SHP77 treated with DMSO at 0.1 percent for 48 hours (cell line): ENCODE data around the gene JAKMIP3.

ENCODE experiments used
- DNase-seq: peaks from one replicate; lab custom pipeline; 2025; lab: John Stamatoyannopoulos, UW

JAKMIP3 gene

DNA sequence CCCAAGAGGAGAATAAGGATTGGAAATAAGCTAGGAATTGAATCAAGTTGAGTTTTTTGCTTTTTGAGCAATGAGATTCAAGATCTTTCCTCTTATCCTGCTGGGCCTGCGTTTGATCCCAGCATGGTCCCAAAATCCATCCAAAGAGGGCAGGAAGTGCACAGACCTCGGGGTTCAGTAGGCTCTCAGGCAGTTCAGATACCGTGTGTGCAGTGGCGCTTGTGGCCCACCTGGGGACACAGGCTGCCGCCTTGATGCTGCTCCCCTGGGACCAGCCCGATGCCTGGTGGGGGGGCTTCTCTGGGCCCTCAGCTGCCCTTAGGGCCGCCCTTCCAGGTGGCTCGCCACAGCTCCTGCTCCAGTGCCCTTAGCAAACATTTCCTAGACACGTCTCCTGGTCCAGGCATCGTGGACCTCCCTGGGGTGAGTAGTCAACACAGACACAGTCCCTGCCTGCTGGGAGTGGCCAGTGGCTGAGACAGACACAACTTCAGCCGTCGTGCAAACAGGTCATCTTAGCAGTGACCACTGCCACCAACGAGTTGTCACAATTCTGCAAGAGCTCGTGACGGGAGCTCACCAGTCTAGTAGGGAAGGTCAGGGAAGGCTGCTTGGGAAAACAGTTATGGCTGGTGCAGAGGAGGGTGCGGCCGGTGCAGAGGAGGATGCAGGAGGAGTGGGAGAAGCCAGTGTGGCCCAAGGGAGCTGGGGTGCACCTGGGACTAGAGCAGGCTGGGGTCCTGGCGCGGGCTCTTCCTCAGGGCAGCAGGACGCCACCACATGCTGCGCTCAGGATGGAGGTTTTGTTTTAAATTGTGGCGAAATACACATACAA lies 21.7 kb upstream of the JAKMIP3 start:
- no peak for DNase-seq

DNA sequence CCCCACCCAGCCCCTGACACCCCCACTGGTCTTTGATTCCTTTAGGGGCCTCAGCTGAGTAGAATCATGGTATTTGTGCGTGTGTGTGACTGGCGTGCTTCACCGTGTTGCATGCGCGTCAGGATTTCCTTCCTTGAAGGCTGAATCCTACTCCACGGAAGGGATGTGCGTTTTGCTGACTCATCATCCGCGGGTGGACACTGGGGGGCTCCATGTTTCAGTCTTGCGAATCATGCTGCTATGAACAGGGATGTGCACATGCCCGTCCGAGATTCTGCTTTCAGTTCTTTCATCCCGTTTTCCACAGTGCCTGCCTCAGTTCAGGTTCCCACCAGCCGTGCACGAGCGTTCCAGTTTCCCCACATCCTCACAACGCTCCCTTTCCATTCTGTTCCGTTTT lies 20.9 kb upstream of the JAKMIP3 start:
- no peak for DNase-seq

- no peak for DNase-seq
Measured at GRCh38 chr10:132045324-132045723, 20.4 kb upstream of the JAKMIP3 start.

- DNase-seq: no peak
Measured at GRCh38 chr10:132047575-132048293, 18.0 kb upstream of the JAKMIP3 start.

DNA sequence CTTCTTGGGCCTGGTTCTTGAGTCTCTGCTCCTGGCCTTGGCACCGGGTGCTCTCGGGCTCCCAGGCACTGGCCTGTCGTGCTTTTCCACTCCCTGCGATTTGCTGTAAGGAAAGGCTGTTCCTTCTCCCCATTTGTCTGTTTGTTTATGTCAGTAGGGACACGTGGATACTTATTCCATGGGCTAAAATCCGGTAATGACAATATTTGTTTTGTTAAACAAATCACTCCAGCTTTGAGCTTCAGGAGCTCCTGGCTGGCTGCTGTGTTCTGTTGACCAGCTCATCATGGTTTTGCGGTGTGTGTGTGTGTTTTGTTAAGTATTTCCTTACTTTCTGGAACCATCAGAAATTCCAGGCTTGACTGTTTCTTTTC lies 17.5 kb upstream of the JAKMIP3 start:
- no peak for DNase-seq

GRCh38 chr10:132050191-132050590 lies 15.6 kb upstream of the JAKMIP3 start:
- DNase-seq: no peak

DNA sequence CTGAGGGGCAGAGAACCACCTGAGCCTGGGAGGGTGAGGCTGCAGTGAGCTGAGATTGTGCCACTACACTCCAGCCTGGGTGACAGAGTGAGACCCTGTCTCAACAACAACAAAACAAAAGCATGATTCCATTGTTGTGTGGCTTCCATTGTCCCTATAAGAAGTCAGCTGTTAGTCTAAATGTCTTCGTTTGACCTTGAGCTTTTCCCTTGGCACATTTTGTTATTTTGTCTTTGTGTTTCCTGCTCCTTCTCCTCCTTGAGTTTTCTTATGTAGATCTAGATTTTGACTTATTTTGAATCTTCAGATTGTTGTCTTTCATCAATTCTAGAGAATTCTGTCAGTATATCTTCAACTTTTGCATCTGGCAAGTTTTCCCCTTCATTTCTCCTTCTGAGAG lies 13.6 kb upstream of the JAKMIP3 start:
- DNase-seq: no peak

DNA sequence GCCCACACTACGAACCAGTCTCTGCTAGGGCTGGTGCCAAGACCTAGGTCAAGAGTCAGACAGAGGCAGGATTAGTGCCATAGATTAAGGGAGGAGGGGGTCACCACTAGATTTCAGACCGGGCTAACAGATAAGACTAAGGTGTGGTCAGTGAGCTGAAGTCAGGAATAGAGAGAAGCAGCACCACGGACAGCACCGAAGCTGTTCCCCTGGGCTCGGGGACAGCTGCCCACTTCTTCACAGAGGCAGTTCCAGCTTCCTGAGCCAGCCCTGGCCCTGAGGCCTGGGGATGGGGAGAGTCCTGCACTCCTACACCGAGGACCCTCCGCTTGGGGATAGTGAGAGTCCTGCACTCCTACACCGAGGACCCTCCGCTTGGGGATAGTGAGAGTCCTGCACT lies 11.2 kb upstream of the JAKMIP3 start:
- DNase-seq: no peak

- DNase-seq: no peak
Measured at GRCh38 chr10:132055616-132056015, 10.1 kb upstream of the JAKMIP3 start.

- no peak for DNase-seq
Measured at GRCh38 chr10:132056663-132057062, 9.1 kb upstream of the JAKMIP3 start.

DNA sequence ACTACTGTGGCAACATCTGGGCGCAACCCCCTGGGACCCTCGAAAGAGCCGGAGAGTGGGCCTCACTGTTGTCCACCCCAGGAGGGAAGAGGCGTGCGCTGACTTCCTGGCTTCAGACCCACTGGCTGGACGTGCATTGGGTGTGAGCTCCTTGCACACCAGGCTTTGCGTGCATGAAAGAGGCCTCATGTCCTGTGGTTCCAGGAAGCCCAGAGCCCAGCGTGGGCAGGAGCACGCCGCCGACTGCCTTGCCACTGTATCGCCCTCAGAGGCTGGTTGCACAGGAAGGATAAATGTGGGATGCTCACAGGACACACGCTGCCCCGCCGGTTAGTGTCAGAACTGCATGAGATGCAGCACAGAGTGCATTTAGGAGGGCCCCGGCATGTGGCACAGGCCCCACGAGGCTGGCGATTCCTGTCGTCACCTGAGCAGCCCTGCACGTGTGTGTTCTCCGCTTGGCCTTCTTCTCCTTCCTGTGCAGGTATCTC lies 8.5 kb upstream of the JAKMIP3 start:
- DNase-seq: no peak

DNA sequence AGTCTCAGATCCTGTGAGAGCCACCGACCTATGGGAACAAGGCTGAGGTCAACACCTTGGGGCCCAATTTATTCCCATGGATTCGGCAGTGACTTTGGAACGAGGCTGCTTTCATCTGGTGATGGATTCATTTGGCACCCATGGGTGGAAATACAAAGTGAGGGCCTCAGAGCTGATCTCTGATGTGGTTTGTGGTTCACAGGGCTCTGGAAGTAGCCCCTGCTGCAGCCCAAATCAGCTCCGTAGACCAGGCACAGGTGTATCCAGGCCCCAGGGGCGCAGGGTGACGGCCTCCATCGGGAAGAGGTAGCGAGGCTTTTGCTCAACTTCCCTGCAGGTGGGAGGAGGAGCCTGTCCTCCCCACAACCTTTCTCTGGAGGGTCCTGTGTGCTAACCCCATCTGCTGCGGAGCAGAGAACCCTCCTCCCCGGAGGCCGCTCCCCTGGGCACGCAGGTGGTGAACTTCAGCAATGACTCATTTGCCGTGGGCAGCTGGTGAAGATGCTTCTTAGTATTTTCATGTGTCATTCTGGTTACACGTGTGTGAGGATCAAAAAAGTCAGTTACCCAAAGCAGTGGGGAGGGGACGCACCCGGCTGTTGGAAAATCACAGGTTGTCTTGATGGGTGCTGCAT lies 7.5 kb upstream of the JAKMIP3 start:
- DNase-seq: no peak

DNA sequence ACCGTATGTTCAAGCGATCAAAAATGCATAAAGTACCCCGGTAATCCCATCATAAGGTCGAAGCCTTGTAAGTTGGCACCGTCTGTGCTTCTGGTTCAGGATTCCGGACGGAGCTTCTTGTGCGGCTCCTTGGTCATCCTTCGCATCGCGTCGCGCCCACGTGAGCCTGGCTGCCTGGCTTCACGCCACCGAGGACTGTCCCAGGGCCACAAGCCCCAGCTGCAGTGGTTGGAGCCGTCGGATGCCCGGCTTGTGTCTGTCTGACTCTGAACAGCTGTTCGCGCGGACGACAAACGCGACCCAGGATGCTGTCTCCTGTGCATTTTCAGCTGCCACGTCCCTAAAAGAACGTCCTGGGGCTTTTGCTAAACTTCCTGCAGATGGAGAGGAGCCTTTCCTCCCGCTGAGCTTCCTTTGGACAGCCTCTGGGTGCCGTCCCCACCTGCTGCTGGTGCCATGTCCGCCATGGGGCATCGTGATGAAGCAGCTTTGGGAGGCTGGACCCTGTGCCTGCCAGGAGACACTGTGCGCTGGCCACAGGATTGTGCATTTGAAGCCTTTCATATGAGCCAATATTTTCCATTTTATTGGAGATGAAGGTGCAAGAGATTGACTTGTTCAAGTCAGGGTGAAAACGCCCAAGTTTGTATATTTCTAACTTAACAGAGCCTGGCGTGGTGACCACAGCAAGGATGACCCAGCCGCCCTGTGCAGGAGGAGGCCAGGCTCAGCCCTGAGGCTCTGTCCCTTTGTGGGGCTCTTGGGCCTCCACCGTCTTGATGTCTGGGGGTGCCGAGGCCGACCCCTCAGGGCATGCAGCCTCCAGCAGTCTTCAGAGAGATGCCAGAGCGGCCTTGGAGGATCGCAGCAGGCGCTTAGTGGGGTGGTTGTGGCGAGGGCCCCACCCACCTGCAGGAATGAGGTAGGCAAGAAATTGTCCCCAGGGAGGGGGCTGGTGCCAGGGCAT lies 6.7 kb upstream of the JAKMIP3 start:
- DNase-seq: no peak

DNA sequence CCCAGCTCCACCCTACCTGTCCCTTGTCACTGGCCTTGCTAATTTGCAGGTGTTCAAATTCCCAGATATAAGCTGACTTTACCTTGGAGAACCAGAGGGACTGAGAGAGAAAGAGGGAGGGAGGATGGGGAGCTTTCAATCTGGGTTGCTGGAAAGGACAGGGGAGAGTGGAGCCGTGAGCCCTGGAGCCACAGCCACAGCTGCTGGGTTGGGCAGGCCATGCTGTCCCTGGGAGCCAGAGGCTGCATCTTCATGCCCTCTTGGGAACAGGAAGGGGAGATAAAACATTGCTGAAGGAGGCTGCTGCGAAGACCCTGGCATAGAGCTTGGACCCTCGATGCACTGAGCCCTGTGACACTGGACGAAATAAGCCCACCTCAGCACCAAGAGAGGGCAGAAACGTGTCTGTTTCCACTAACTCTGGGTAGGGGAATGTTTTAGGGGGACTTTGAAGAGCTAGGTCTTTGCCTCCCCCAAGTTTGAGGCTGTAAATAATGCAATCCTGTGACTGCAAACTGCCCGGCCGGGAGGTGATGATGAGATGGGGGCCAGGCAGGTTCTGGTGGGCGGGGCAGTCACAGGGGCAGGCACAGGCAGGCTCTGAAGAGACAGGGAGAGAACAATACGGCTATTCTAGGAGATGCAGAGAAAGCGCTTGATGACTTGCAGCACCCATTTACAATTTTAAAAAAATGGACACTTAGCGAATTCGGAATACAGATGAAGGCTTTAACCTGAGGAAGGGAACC lies 5.8 kb upstream of the JAKMIP3 start:
- no peak for DNase-seq

DNA sequence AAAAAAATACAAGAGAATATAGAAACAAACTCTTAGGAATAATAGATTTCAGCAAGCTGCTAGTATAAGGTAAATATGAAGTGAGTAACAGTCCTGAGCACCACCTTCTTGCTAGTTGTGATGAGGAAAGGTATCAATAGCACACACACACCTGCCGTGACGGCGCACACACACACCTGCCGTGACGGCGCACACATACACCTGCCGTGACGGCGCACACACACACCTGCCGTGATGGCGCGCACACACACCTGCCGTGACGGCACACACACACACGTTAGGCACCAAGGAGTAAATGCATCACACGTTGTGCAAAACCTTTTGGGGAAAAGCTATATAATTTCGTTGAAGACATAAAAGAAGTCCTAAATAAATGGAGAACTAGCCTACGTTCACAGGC lies 4.7 kb upstream of the JAKMIP3 start:
- DNase-seq: no peak

- no peak for DNase-seq
Measured at GRCh38 chr10:132061465-132061864, 4.3 kb upstream of the JAKMIP3 start.

GRCh38 chr10:132062116-132062515 lies 3.6 kb upstream of the JAKMIP3 start:
- no peak for DNase-seq

GRCh38 chr10:132062641-132063390 lies 2.9 kb upstream of the JAKMIP3 start:
- no peak for DNase-seq

DNA sequence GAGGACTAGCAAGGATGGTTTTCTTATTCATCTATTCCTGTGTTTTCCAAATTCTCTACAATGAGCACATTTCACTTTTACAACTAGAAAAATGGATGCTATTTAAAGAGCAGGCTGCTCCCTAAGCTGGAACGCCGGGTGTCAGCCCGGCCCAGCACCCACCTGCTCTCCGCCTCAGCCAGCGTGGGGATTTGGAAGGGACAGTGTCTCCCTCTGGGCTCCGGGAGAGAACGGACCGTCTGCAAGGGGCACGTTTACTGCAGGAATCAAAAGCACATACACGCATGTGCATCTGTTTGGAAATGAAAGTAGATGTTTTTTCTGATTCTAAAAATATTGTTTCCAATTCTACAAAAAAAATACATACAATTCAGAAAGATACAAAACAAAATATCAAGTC lies 2.3 kb upstream of the JAKMIP3 start:
- no peak for DNase-seq

DNA sequence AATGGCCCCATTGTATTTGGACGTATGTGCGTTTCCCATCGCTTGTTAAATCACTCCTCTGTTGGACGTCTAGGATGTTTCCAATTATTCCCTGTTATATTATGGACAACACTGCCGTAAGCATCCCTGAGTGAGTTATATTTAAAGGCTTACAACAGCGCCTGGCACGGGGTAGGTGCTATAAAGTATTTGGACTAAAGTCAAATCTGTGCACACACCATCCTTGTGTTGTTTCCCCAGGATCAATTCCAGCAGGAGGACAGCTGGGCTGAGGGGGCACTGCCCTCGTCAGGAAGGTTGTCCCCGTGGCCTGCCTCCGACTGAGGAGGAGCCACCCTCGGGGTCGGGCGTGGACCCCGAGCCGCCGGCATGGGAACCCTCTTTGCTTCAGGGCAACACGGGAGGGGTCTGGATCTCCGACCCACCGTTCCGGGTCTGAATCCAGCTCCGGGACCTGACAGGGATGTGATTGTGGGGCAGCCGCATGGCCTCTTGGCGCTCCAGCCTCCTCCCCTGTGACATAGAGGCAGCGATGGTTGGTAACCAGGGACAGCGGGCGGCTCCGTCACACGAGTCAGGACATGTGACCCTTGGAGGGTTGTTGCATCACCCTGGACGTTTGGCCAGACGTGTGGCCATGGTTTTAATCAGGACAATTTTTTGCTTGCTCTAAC lies 1.5 kb upstream of the JAKMIP3 start:
- DNase-seq: no peak
